Measurements from ENCODE around the gene TMEM167A. TPM values are rescaled to one million over a fixed set of nuclear protein-coding genes. Genes with fewer than 3 reads are reported as not detected.

TMEM167A gene
- polyA plus RNA-seq, 1 experiment = 149 TPM

GRCh38 chr5:83092619-83093018 is 15.4 kb upstream of the TMEM167A start:
- Histone ChIP-seq H3K4me3 (ENCODE audit: low read depth, low read length) (no peak overlapping the region), H3K9me3 (ENCODE audit: control insufficient read depth, insufficient read depth, low read length) (no peaks in the 10 kb centered on the region), H3K27ac (ENCODE audit: low read depth, low read length) (no peak overlapping the region), H3K27me3 (ENCODE audit: control insufficient read depth, insufficient read depth, low read length) (no peaks in the 10 kb centered on the region)
- CTCF ChIA-PET = no interaction called here
- TF ChIP-seq CTCF (IDR thresholded peaks at IDR 0.05; ENCODE audit: low read depth, low read length) = no peak
- POLR2A ChIA-PET = no interaction called here
- DNase-seq (ENCODE audit: low read depth, low spot score) = no peak

- POLR2A ChIA-PET = no interaction called here
These were observed 13.0 kb upstream of the TMEM167A start for GRCh38 chr5:83090169-83090568.

GRCh38 chr5:83085106-83085505 is 7.9 kb upstream of the TMEM167A start:
- DNase-seq (ENCODE audit: low read depth, low spot score) = no peak
- no peak for TF ChIP-seq CTCF (IDR thresholded peaks at IDR 0.05; ENCODE audit: low read depth, low read length)
- H3K9me3 ChIP-seq (ENCODE audit: control insufficient read depth, insufficient read depth, low read length) = no peaks in the 10 kb centered on the region
- no peak overlapping the region for H3K4me3 ChIP-seq (ENCODE audit: low read depth, low read length)
- CTCF ChIA-PET = interaction anchor here (1.0 kb wide), 2 partner anchors 11 to 388 kb away, joined by 3 read pairs; no protein-coding TSS in a partner anchor
- H3K27ac ChIP-seq (ENCODE audit: low read depth, low read length) = no peak overlapping the region
- POLR2A ChIA-PET = interaction anchor here (0.7 kb wide), 1 partner anchor 759 kb away, joined by 3 read pairs; no protein-coding TSS in a partner anchor
- no peaks in the 10 kb centered on the region for H3K27me3 ChIP-seq (ENCODE audit: control insufficient read depth, insufficient read depth, low read length)

More at GRCh38 chr5:83090169-83090568, 13.0 kb upstream of the TMEM167A start:
- no peak overlapping the region for H3K27ac ChIP-seq (ENCODE audit: low read depth, low read length)
- CTCF ChIA-PET = interaction anchor here (1.4 kb wide), 1 partner anchor 339 kb away, joined by 4 read pairs; no protein-coding TSS in a partner anchor
- no peaks in the 10 kb centered on the region for H3K9me3 ChIP-seq (ENCODE audit: control insufficient read depth, insufficient read depth, low read length)
- no peak overlapping the region for H3K4me3 ChIP-seq (ENCODE audit: low read depth, low read length)
- H3K27me3 ChIP-seq (ENCODE audit: control insufficient read depth, insufficient read depth, low read length) = no peaks in the 10 kb centered on the region
- no peak for DNase-seq (ENCODE audit: low read depth, low spot score)
- TF ChIP-seq CTCF (IDR thresholded peaks at IDR 0.05; ENCODE audit: low read depth, low read length) = no peak

- H3K9me3 ChIP-seq (ENCODE audit: control insufficient read depth, insufficient read depth, low read length) = no peaks in the 10 kb centered on the region
- no peak overlapping the region for H3K4me3 ChIP-seq (ENCODE audit: low read depth, low read length)
- ChIA-PET POLR2A (interaction anchor here (0.7 kb wide), 1 partner anchor 758 kb away, joined by 3 read pairs; no protein-coding TSS in a partner anchor), CTCF (interaction anchor here (1.0 kb wide), 1 partner anchor 389 kb away, joined by 3 read pairs; no protein-coding TSS in a partner anchor)
- no peak overlapping the region for H3K27ac ChIP-seq (ENCODE audit: low read depth, low read length)
- no peak for DNase-seq (ENCODE audit: low read depth, low spot score)
- no peak for TF ChIP-seq CTCF (IDR thresholded peaks at IDR 0.05; ENCODE audit: low read depth, low read length)
- no peaks in the 10 kb centered on the region for H3K27me3 ChIP-seq (ENCODE audit: control insufficient read depth, insufficient read depth, low read length)
These were observed 7.1 kb upstream of the TMEM167A start for GRCh38 chr5:83084336-83084735.

- CTCF ChIA-PET = no interaction called here
- POLR2A ChIA-PET = no interaction called here
These were observed 5.6 kb upstream of the TMEM167A start for GRCh38 chr5:83082750-83083149.

More at GRCh38 chr5:83082750-83083149, 5.6 kb upstream of the TMEM167A start:
- TF ChIP-seq CTCF (IDR thresholded peaks at IDR 0.05; ENCODE audit: low read depth, low read length) = no peak
- Histone ChIP-seq H3K4me3 (ENCODE audit: low read depth, low read length) (no peak overlapping the region), H3K27ac (ENCODE audit: low read depth, low read length) (no peak overlapping the region), H3K9me3 (ENCODE audit: control insufficient read depth, insufficient read depth, low read length) (no peaks in the 10 kb centered on the region), H3K27me3 (ENCODE audit: control insufficient read depth, insufficient read depth, low read length) (no peaks in the 10 kb centered on the region)
- DNase-seq (ENCODE audit: low read depth, low spot score) = no peak

Measured in AG04450 (cell line).